IPS-15b (cell line): ENCODE results near the gene PDPN.

Experiments
- H3K27me3 ChIP-seq: one replicate; pipeline ENCODE4 v1.6.1; 2013; ENCODE audit warnings: low read length; ENCODE audit not compliant: control insufficient read depth, insufficient read depth
- H3K36me3 ChIP-seq: one replicate; pipeline ENCODE4 v1.6.1; 2013; ENCODE audit warnings: low read length; ENCODE audit not compliant: control insufficient read depth, insufficient read depth
- H3K4me1 ChIP-seq: one replicate; pipeline ENCODE4 v1.6.1; 2013; ENCODE audit warnings: mild to moderate bottlenecking, low read length; ENCODE audit not compliant: control insufficient read depth, insufficient read depth
- H3K4me3 ChIP-seq: one replicate; pipeline ENCODE4 v1.5.1; 2013; ENCODE audit warnings: low read depth, low read length
- H3K9ac ChIP-seq: one replicate; pipeline ENCODE4 v1.6.1; 2013; ENCODE audit warnings: low read depth, mild to moderate bottlenecking, low read length
- H3K9me3 ChIP-seq: one replicate; pipeline ENCODE4 v1.6.1; 2013; ENCODE audit warnings: mild to moderate bottlenecking, low read length; ENCODE audit not compliant: control insufficient read depth, insufficient read depth

Gene PDPN

DNA sequence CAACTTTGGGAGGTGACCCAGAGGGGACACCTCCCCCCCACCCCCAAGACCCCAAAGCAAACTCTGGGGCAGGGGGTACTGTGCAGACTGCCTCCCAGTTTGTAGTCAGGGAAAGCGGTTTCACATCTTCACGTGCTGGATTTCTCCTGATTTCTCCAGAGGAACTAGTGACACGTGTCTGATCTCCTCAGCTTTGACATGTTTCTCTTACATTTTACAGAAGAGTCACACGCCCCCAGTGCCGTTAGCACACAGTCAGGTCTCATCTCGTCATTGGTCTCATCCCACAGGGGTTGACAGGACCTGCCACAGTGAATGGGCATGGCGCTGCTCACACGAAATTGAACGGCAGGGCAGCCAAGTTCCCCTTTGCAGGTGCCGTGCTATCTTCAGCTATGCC lies 11.8 kb downstream of the PDPN start:
- Histone ChIP-seq H3K27me3 (no peaks in the 10 kb centered on the region), H3K4me1 (peaks cover 7% of the 10 kb centered on the region)

DNA sequence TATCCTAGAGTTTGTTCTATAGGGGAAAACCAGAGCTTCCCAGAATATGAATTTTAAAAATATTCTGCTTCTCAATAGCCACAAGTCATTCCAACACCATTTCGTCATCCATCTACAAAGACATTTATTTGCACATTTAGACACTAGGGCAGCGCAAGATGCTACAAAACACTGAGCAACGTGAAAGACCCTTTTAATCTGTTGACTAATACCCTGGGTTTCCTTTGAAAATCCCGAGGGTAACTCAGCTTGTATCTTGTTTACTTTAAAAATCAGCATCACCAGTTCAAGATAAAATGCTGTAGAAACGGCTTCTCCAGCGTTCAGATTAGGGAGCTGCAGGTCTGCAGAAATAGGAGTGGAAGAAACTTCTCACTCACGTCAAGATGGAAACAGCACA lies 13.5 kb downstream of the PDPN start:
- no peaks in the 10 kb centered on the region for H3K27me3 ChIP-seq
- H3K4me1 ChIP-seq, result peaks cover 11% of the 10 kb centered on the region
- peaks cover 9% of the 10 kb centered on the region for H3K36me3 ChIP-seq
- H3K9ac ChIP-seq, result no peak overlapping the region
- H3K9me3 ChIP-seq, result no peaks in the 10 kb centered on the region
- H3K4me3 ChIP-seq, result no peak overlapping the region

More for the DNA sequence above, 11.8 kb downstream of the PDPN start:
- Histone ChIP-seq H3K9me3 (no peaks in the 10 kb centered on the region), H3K9ac (no peak overlapping the region), H3K36me3 (peaks cover 16% of the 10 kb centered on the region), H3K4me3 (no peak overlapping the region)

DNA sequence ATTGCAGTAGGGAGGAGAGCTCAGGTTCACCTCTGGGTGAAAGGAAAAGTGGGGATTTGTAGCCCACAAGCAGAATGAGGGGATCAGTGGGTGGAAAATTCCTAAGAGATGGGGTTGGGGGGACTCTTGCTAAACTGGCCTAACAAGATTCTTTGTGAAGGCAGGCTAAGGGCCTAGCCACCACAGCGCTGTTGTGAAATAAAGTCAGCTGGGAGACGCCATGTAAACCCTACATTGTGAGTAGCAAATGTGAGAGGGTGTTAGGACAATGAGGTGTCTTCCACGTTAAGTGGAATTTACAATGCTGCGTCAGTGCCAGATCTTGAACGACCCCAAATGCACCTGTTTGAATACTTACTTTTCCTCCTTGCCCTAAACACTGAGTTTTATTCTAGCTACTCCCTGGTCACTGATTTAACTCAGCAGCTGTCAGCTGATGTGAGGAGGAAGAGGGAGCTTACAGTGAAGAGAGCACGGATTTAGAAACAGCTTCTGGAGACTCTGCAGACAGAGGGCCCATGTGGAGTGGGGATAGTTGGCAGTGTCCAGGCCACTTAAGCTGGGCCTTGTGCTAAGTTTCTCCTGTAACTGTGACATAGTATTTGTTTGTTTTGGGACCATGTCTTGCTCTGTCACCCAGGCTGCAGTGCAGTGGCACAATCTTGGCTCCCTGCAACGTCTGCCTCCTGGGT lies 17.3 kb downstream of the PDPN start:
- H3K9ac ChIP-seq, result no peak overlapping the region
- H3K4me3 ChIP-seq, result no peak overlapping the region
- H3K27me3 ChIP-seq, result no peaks in the 10 kb centered on the region
- H3K9me3 ChIP-seq, result no peaks in the 10 kb centered on the region
- H3K36me3 ChIP-seq, result peaks cover 5% of the 10 kb centered on the region
- H3K4me1 ChIP-seq, result peaks cover 17% of the 10 kb centered on the region

DNA sequence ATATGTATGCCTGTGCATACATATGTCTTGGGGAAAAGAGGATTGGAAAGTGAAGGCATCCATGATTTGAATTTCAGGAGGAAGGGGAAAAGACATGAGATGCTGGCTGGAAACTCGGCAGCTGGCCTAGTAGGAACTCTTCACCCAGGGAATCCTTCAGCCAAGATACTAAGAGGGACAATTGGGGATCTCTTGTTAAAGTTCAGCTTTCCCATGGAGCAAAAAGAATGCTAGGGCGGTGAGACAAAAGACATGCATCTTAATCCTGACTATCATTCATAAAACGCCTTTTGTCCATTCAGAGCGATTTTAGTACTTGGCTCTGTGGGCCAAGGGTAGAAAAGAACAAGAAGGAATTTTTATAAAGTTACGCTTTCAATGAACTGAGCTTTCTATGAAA lies 20.5 kb downstream of the PDPN start:
- H3K9ac ChIP-seq, result no peak overlapping the region
- H3K4me1 ChIP-seq, result peaks cover 17% of the 10 kb centered on the region
- H3K9me3 ChIP-seq, result no peaks in the 10 kb centered on the region
- H3K4me3 ChIP-seq, result no peak overlapping the region
- no peaks in the 10 kb centered on the region for H3K27me3 ChIP-seq
- H3K36me3 ChIP-seq, result peaks cover 18% of the 10 kb centered on the region

DNA sequence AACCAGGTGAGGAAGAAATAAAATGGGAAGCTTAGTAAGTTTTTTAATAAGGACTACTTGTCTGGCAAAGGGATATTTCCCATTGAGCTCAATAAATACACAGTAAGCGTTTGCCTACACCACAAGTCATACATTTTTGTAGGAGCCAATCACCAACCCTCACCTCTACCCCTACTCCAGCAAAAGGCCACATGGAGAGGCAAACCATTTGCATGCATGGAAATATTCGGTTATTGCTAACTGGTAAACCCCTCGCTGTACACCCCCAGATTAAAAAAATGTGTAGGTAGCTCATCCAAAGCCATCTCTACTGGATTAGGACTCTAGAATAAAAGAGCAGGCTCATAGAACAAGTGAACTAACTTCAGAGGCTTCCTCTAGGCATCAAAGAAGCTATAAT lies 21.1 kb downstream of the PDPN start:
- H3K9ac ChIP-seq, result no peak overlapping the region
- H3K4me3 ChIP-seq, result no peak overlapping the region
- H3K27me3 ChIP-seq, result no peaks in the 10 kb centered on the region
- H3K9me3 ChIP-seq, result no peaks in the 10 kb centered on the region
- H3K4me1 ChIP-seq, result peaks cover 17% of the 10 kb centered on the region
- H3K36me3 ChIP-seq, result peaks cover 22% of the 10 kb centered on the region

DNA sequence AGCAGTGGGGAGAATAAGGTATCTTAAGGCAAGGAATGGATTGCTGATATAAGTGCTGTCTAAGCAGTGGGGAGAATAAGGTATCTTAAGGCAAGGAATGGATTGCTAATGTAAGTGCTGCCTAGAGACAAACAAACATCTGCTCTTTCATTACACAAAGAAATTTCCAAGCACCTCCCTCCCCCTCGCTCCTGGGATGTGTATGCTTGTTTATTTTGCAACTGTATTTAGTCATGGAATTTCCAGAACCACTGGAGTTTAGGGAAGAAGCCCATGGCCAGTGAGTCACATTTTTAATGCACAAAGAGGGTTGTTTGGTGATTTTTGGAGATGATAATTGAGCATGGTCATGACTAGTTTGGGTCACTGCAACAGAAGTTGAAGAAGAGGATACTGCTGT lies 21.5 kb downstream of the PDPN start:
- Histone ChIP-seq H3K4me1 (peaks cover 17% of the 10 kb centered on the region), H3K9me3 (no peaks in the 10 kb centered on the region), H3K4me3 (no peak overlapping the region), H3K9ac (no peak overlapping the region), H3K36me3 (peaks cover 20% of the 10 kb centered on the region), H3K27me3 (no peaks in the 10 kb centered on the region)

DNA sequence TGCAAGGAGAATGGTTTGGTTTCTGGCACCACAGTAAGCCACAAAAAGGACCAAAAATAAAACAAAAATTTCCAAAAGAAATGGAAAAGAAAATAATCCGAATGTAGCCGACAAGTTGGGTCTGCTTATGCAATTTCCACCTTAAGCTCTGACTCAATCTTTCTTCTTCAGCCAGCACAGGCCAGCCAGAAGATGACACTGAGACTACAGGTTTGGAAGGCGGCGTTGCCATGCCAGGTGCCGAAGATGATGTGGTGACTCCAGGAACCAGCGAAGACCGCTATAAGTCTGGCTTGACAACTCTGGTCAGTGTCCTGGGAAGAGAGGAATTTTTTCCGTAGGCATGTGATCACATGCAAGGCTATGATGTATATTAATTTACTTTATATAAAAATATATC lies 23.4 kb downstream of the PDPN start:
- Histone ChIP-seq H3K36me3 (peaks cover 23% of the 10 kb centered on the region), H3K9ac (no peak overlapping the region), H3K4me3 (no peak overlapping the region), H3K9me3 (no peaks in the 10 kb centered on the region), H3K27me3 (no peaks in the 10 kb centered on the region), H3K4me1 (peaks cover 14% of the 10 kb centered on the region)

DNA sequence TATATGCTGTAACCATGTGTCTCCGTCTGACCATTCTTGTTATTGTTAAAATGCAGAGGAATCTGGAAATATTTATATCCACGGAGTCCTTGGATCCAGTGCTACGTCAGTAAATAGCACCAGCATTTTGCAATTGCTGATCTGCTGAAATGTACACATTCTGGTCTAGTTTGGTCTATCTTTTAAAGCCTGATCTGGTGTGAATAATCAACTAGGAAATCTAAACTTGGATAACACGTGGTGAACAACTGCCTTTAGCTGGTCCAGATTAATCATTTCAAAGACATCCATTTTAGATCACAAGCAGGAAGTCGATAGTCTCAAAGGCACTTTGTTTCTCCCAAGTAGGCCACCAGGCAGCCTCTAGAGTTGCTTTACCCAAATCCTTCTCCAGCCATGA lies 32.6 kb downstream of the PDPN start:
- H3K4me1 ChIP-seq, result peaks cover 8% of the 10 kb centered on the region
- no peak overlapping the region for H3K4me3 ChIP-seq
- H3K36me3 ChIP-seq, result peaks cover 22% of the 10 kb centered on the region
- H3K27me3 ChIP-seq, result no peaks in the 10 kb centered on the region
- no peaks in the 10 kb centered on the region for H3K9me3 ChIP-seq
- H3K9ac ChIP-seq, result no peak overlapping the region

DNA sequence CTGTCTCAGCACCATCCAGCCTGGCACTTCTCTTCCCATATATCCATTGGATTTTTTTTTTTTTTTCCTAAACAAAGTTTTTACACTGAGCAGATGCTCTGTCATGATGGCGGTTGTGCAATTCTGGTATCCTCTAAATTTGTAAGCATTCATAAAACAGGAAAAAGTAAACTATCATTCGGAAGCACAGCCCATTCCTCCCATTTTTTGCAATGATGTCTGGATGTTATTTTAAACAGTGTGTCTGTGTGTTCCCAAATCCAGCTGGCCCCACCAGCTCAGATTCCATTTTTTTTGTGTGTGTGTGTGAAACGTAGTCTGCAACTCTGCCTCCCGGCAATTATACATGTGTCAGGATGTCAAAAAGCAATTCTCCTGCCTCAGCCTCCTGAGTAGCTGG lies 33.5 kb downstream of the PDPN start:
- no peaks in the 10 kb centered on the region for H3K27me3 ChIP-seq
- no peaks in the 10 kb centered on the region for H3K9me3 ChIP-seq
- H3K4me3 ChIP-seq, result no peak overlapping the region
- H3K4me1 ChIP-seq, result peaks cover 8% of the 10 kb centered on the region
- H3K9ac ChIP-seq, result no peak overlapping the region
- H3K36me3 ChIP-seq, result peaks cover 22% of the 10 kb centered on the region

DNA sequence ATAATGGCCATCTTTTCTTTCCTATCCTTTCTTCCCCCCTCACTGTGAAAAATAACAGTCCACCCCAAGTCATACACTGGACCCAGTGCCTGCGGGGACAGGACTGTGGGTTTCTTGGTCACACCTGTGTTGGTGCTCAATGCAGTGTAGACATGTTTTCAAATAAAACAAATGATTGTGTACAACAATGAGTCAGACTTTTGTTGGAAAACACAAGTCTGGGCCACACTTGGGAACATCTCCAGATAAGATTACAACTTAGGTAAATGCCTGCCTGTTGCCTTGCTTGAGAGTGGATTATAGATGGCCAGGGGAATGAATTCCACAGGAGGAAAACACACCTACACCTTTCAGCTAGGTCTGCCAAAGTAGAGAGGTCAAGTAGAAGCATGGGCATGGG lies 34.1 kb downstream of the PDPN start:
- Histone ChIP-seq H3K27me3 (no peaks in the 10 kb centered on the region), H3K4me1 (peaks cover 8% of the 10 kb centered on the region), H3K4me3 (no peak overlapping the region), H3K9ac (no peak overlapping the region), H3K36me3 (peaks cover 19% of the 10 kb centered on the region), H3K9me3 (no peaks in the 10 kb centered on the region)

DNA sequence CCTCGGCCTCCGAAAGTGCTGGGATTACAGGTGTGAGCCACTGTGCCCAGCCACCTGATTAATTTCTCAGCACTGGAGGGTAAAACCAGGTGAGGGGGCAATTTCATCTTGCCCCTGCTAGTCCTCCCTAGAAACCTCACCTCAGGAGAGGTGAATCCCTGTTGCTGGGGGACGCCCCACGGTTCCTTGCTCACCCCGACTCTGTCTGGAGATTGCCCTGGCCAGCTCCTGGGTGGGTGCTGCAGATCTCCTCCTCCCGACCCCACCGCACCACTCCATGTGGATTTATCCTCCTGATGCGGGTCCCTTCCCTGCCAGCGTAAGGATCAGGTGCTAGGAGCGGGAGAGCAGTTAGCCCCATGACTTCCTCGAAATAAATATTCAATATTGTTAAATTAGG lies 34.9 kb downstream of the PDPN start:
- Histone ChIP-seq H3K9me3 (no peaks in the 10 kb centered on the region), H3K4me3 (no peak overlapping the region), H3K9ac (no peak overlapping the region), H3K27me3 (no peaks in the 10 kb centered on the region), H3K36me3 (peaks cover 19% of the 10 kb centered on the region), H3K4me1 (peaks cover 8% of the 10 kb centered on the region)

DNA sequence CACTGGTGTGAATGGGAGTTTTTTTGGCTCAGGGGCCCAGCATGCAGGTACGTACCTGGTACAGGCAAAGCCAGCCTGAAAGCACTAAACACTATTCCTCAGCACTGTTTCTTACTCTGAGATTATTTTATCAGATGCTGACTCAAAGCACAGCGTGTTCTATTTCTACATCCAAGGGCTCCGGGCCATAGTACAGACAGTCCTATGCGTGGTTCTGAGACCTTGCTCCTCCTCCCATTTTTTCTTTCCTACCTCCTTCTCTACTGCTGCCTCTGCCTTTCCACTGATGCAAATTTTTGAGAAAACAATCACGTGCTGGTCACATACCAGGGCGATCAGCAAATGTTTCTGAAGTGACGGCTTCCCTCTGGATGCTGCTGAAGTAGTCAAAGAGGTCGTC lies 36.3 kb downstream of the PDPN start:
- H3K27me3 ChIP-seq, result no peaks in the 10 kb centered on the region
- H3K4me3 ChIP-seq, result no peak overlapping the region
- peaks cover 8% of the 10 kb centered on the region for H3K4me1 ChIP-seq
- H3K36me3 ChIP-seq, result peaks cover 9% of the 10 kb centered on the region
- H3K9me3 ChIP-seq, result no peaks in the 10 kb centered on the region
- no peak overlapping the region for H3K9ac ChIP-seq
